ENCODE measurements around the gene PRICKLE2. TPM values are rescaled to one million over a fixed set of nuclear protein-coding genes. Genes with fewer than 3 reads are reported as not detected.
"Not testable (repeated sequence)": the region's sequence is repeated elsewhere in the genome, so short reads cannot be mapped to it uniquely, and the experiment has no call there.

The PRICKLE2 gene
- total RNA-seq, 4 donors from 2014 or later = 77.3 to 109 (median 96.7) TPM

DNA sequence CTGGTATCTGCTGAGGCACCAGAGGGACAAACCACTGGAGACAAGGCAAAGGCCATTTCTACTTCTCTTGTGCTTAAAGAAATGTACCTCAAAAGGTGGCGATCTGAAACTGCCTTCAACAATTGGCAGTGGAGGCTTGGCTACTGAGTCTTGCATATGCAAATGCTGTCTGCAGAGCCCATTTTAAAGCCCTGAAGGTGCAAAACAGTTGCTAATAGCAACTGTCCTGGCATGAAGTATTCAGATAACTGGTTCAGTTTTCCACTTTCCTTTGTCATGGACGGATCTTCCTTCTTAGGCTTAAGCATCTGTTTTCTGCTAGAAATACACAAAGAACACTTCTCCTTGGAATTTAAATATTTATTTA lies 130.6 kb downstream of the PRICKLE2 start:
- 64 to 82% methylated on average over 2 of the region's 2 CpGs for WGBS, 2 donors (ENCODE audit: low coverage in 1 of 2)
- Histone ChIP-seq H3K27ac (no peak overlapping the region), H3K27me3 (no peaks in the 10 kb centered on the region), H3K4me1 (no peaks in the 10 kb centered on the region), H3K36me3 (peaks cover 0 to 52% of the 10 kb centered on the region in 2 donors), H3K9me3 (no peaks in the 10 kb centered on the region), H3K4me3 (no peak overlapping the region)
- TF ChIP-seq, protein P1, sequence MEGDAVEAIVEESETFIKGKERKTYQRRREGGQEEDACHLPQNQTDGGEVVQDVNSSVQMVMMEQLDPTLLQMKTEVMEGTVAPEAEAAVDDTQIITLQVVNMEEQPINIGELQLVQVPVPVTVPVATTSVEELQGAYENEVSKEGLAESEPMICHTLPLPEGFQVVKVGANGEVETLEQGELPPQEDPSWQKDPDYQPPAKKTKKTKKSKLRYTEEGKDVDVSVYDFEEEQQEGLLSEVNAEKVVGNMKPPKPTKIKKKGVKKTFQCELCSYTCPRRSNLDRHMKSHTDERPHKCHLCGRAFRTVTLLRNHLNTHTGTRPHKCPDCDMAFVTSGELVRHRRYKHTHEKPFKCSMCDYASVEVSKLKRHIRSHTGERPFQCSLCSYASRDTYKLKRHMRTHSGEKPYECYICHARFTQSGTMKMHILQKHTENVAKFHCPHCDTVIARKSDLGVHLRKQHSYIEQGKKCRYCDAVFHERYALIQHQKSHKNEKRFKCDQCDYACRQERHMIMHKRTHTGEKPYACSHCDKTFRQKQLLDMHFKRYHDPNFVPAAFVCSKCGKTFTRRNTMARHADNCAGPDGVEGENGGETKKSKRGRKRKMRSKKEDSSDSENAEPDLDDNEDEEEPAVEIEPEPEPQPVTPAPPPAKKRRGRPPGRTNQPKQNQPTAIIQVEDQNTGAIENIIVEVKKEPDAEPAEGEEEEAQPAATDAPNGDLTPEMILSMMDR (IDR thresholded peaks at IDR 0.05) = no peak
- TF ChIP-seq EP300 (IDR thresholded peaks at IDR 0.05) = no peak
- no peak for TF ChIP-seq POLR2A (IDR thresholded peaks at IDR 0.05)
- no peak for ATAC-seq

DNA sequence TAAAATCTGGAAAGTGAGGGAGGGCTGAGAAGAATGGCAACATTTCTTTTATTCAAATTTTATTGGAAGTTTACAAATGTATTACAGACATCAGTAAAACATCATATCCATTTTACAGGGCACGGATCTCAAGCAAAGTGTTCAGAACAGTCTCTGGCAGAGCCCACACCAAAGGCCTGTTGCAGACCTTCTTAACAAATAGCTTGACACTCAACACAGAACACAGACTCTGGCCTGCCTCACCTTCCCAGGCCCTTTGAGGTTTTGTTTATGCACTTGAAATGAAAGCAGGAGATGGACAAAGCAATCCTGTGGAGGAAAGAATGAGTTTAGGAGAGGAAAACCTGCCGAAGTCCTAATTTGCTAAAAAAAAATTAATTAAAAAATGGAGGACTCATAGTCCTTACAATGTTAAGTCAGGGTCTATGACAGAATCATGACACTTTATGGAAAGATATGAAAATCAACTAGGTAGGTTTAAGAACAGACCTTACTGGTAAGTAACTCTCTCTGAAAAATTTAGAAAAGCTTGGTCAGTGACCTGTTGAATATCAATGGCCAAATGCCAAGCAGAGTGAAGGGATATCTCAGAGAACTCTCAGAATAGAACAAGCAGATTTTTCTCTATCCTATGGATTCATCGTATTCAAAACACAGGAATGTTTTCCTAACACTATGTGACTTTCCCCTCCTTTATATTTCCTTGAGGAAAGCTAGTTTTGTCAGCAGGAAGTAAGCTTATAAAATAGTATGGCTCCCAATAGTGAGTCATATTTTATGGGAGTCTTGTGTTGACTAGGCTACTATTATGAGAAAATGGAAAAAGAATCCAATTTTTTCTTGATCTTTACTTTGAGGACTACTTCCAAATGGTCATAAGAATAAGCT lies 131.2 kb downstream of the PRICKLE2 start:
- TF ChIP-seq, protein P1 (IDR thresholded peaks at IDR 0.05) = no peak
- no peak for TF ChIP-seq EP300 (IDR thresholded peaks at IDR 0.05)
- no peak for TF ChIP-seq POLR2A (IDR thresholded peaks at IDR 0.05)
- no peak for TF ChIP-seq POLR2AphosphoS5 (IDR thresholded peaks at IDR 0.05)

DNA sequence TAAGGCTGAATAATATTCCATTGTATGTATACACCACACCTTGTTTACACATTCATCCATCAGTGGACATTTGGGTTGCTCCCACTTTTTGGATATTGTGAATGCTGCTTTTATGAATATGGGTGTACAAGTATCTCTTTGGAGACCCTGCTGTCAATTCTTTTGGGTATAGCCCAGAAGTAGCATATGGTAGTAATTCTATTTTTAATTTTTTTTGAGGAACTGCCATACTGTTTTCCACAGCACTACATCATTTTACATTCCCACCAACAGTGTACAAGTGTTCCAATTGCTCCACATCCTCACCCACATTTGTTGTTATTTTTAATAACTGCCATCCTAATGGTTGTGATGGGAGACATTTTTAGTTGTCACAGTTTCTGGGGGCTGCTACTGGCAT lies 132.1 kb downstream of the PRICKLE2 start:
- Histone ChIP-seq H3K27ac (no peak overlapping the region), H3K4me3 (no peak overlapping the region), H3K36me3 (peaks cover 0 to 38% of the 10 kb centered on the region in 2 donors), H3K4me1 (peaks cover 0 to 11% (median 5%) of the 10 kb centered on the region in 3 donors), H3K27me3 (no peaks in the 10 kb centered on the region), H3K9me3 (no peaks in the 10 kb centered on the region)
- no peak for ATAC-seq
- TF ChIP-seq EP300 (IDR thresholded peaks at IDR 0.05) (no peak), POLR2AphosphoS5 (IDR thresholded peaks at IDR 0.05) (no peak), POLR2A (IDR thresholded peaks at IDR 0.05) (no peak)
- TF ChIP-seq, protein P1 (IDR thresholded peaks at IDR 0.05) = no peak

More for the DNA sequence above, 131.2 kb downstream of the PRICKLE2 start:
- ATAC-seq = no peak
- Histone ChIP-seq H3K36me3 (peaks cover 0 to 46% of the 10 kb centered on the region in 2 donors), H3K4me3 (no peak overlapping the region), H3K27me3 (no peaks in the 10 kb centered on the region), H3K9me3 (no peaks in the 10 kb centered on the region), H3K4me1 (peaks cover 0 to 3% (median 2%) of the 10 kb centered on the region in 3 donors), H3K27ac (no peak overlapping the region)
- 65 to 68% methylated on average over 3 of the region's 3 CpGs for whole genome bisulfite sequencing, 2 donors (ENCODE audit: low coverage in 1 of 2)

DNA sequence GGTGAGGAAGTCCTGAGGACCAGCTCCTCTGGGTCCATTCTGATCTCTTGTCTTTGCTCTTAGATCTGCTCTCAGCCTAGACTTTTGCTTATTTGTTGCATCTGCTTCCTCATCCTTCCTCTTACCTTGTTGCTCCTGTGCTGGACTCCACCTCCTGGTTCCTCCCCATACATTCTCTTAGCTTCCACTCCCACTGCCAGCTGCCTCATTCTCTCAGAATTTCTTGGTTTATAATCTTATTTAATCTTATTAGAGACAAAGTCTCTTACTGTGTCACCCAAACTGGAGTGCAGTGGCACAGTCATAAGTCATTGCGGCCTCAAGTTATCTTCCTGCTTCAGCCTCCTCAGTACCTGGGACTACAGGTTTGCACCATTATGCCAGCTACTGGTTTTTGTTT lies 133.8 kb downstream of the PRICKLE2 start:
- no peaks in the 10 kb centered on the region for H3K27me3 ChIP-seq
- no peak for ATAC-seq
- H3K4me3 ChIP-seq = no peak overlapping the region
- peaks cover 0 to 21% of the 10 kb centered on the region in 2 donors for H3K36me3 ChIP-seq
- H3K4me1 ChIP-seq = peaks cover 0 to 11% (median 5%) of the 10 kb centered on the region in 3 donors
- 90 to 100% methylated on average over 1 of the region's 1 CpG for WGBS, 2 donors (ENCODE audit: low coverage in 1 of 2)
- H3K27ac ChIP-seq = no peak overlapping the region
- TF ChIP-seq, protein P1 (IDR thresholded peaks at IDR 0.05) = no peak
- no peak for TF ChIP-seq POLR2A (IDR thresholded peaks at IDR 0.05)
- no peak for TF ChIP-seq POLR2AphosphoS5 (IDR thresholded peaks at IDR 0.05)
- no peak for TF ChIP-seq EP300 (IDR thresholded peaks at IDR 0.05)
- no peaks in the 10 kb centered on the region for H3K9me3 ChIP-seq

DNA sequence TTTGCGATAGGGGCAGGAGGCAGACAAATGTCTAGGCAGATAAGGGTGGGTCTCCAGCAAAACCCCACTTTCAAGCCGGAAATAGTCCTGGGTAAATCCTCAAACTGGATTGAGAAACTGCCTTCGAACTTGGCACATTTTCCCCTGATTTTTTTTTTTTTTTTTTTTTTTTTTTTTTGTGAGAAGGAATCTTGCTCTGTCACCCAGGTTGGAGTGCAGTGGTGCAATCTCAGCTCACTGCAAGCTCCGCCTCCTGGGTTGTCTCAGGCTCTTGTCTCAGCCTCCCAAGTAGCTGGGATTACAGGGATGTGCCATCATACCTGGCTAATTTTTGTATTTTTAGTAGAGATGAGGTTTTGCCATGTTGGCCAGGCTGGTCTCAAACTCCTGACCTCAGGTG lies 135.9 kb downstream of the PRICKLE2 start:
- not testable (repeated sequence) for H3K36me3 ChIP-seq, H3K9me3 ChIP-seq, H3K27me3 ChIP-seq, H3K4me3 ChIP-seq
- WGBS, 2 donors (ENCODE audit: low coverage in 1 of 2) = 56 to 64% methylated on average over 3 to 4 of the region's 4 CpGs
- Histone ChIP-seq H3K27ac (peak overlapping the region in 1 of 4 donors; percentile 17), H3K4me1 (peaks cover 0 to 11% (median 5%) of the 10 kb centered on the region in 3 donors)
- peak; percentile 57 for ATAC-seq

All from gastroesophageal sphincter (tissue), 4 donors.